G401.6 (cell line): Measurements from ENCODE around the gene GRHPR.
A peak's percentile ranks its signal among the peaks of the same experiment; 100 is the strongest.

Experiments
- FAIRE-seq: peaks from 2 replicates; lab custom pipeline; 2012; peaks lifted over from hg19 to GRCh38; lab: Jason Lieb, UNC

The GRHPR gene

DNA sequence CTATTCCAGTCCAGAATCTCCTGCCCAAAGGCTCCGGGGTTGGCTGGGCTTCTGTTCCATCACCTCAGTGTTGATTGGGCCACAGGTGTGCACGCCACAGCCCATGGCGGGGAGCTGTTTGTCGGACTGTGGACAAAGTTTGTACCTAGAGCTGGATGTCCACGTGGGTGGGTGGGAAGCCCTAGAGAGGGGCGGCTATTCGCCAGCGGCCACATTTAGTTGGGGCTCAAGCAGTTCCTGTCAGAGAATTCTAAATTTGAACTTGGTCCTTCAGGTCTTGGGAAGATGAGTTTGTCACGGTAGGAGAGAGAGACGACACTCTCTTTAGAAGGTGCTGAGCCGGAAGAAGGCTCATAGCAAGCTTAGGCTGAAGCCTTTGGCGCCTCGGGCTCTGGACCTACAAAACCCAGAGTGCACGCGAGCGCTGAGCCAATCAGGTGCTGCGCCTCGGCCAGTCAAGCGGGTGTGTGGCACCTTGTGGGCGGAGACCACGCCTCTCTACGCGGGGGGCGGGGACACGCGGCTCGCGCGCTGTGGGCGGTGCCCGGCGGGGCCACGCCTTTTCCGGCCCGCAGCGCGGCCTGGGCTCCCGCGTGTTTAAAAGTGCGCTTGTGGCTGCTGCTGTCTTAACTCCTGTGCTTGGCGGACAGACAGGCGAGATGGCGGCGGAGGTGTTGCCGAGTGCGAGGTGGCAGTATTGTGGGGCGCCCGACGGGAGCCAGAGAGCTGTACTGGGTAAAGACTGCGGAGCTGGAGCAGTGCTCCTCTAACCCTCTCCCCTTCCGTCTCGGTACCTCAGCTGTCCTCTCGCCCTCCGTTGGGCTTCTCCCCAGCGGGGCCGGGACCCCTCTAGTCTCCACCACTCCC is 63.1 kb downstream of the GRHPR start, which contains the start of gene POLR1E:
Gene POLR1E, plus strand, starts transcription at position 560 of the 867 bp plus-strand sequence. Its CDS starts 100 bp downstream, at position 660.
- FAIRE-seq, result peak; percentile 52

DNA sequence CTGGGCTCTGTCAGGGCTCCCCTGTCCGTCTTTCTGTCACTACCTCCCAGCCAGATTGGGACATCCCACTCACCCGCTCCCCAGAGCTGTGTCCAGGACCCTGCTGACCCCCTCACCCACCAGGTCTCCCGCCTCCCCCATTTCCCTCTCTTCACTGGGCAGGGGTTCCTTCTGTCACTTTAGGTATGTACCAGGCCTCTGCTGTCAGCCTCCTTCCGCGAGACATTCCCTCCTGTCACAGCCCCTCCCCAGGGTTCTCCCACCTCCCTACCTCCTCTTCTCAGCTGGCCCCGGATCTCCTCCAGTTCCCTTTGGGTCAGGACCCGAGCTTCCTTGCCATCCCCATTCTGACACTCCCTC is 63.7 kb downstream of the GRHPR start:
- FAIRE-seq, result no peak
